ENCODE data around the gene KDM3A.

The KDM3A gene

DNA sequence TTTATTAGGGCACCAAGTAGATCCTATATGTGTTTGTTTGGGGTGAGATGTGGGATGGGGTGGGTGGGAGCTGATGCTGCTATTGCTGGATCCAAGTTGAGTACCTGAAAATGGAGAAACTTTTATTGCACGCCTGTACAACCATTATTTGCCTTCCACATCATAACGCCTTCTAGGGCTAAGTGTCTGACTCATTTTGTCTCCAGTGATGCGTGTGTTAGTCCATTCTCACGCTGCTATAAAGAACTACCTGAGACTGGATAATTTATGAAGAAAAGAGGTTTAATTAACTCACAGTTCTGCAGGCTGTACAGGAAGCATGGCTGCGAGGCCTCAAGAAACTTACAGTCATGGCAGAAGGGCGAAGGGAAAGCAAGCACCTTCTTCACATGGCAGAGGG, 58.2 kb downstream of the KDM3A start:
- no peak overlapping the region for H3K27ac ChIP-seq
- TF ChIP-seq CTCF (conservative IDR thresholded peaks at IDR 0.05; ENCODE audit: low read depth): no peak
- ChIA-PET POLR2A (ENCODE audit: low non-redundant PET) (no interaction called here), CTCF (no interaction called here)
- no peak for DNase-seq (ENCODE audit: low spot score)

GRCh38 chr2:86500325-86501083, 59.3 kb downstream of the KDM3A start:
- H3K27ac ChIP-seq: no peak overlapping the region

GRCh38 chr2:86507600-86507999, 66.4 kb downstream of the KDM3A start:
- no peak for TF ChIP-seq CTCF (conservative IDR thresholded peaks at IDR 0.05; ENCODE audit: low read depth)
- DNase-seq (ENCODE audit: low spot score): no peak
- no peak overlapping the region for H3K27ac ChIP-seq
- ChIA-PET POLR2A (ENCODE audit: low non-redundant PET) (no interaction called here), CTCF (no interaction called here)

More at GRCh38 chr2:86500325-86501083, 59.3 kb downstream of the KDM3A start:
- no peak for DNase-seq (ENCODE audit: low spot score)
- POLR2A ChIA-PET (ENCODE audit: low non-redundant PET): no interaction called here
- TF ChIP-seq CTCF (conservative IDR thresholded peaks at IDR 0.05; ENCODE audit: low read depth): no peak
- CTCF ChIA-PET: no interaction called here

- ChIA-PET POLR2A (ENCODE audit: low non-redundant PET) (no interaction called here), CTCF (no interaction called here)
- no peak for DNase-seq (ENCODE audit: low spot score)
- no peak for TF ChIP-seq CTCF (conservative IDR thresholded peaks at IDR 0.05; ENCODE audit: low read depth)
- H3K27ac ChIP-seq: no peak overlapping the region
Measured at GRCh38 chr2:86510436-86510933, 69.3 kb downstream of the KDM3A start.

GRCh38 chr2:86512034-86512433, 70.9 kb downstream of the KDM3A start:
- H3K27ac ChIP-seq: peak overlapping the region; percentile 66
- POLR2A ChIA-PET (ENCODE audit: low non-redundant PET): no interaction called here
- CTCF ChIA-PET: no interaction called here
- TF ChIP-seq CTCF (conservative IDR thresholded peaks at IDR 0.05; ENCODE audit: low read depth): no peak
- DNase-seq (ENCODE audit: low spot score): no peak

- ChIA-PET CTCF (no interaction called here), POLR2A (ENCODE audit: low non-redundant PET) (no interaction called here)
- no peak for DNase-seq (ENCODE audit: low spot score)
- no peak overlapping the region for H3K27ac ChIP-seq
- TF ChIP-seq CTCF (conservative IDR thresholded peaks at IDR 0.05; ENCODE audit: low read depth): no peak
Measured at GRCh38 chr2:86512892-86513291, 71.7 kb downstream of the KDM3A start.

Data from RWPE1 (cell line).